HAP-1 (cell line): Measurements from ENCODE around the gene PRR15L.
A peak's percentile ranks its signal among the peaks of the same experiment; 100 is the strongest.
"Not testable (repeated sequence)": the region's sequence is repeated elsewhere in the genome, so short reads cannot be mapped to it uniquely, and the experiment has no call there.

Source experiments
- DNase-seq, 2 experiments: peaks; one replicate each; pipeline ENCODE4 v3.0.0-alpha.2; 2016 to 2020; ENCODE audit warnings: low spot score in 2 of 2
- H3K27me3 ChIP-seq: fragments of 250-450 bp; sonication (Bioruptor Pico); 2 replicates; pipeline ENCODE4 v1.5.1; 2020; ENCODE audit warnings: low read depth, mild to moderate bottlenecking, moderate library complexity
- H3K36me3 ChIP-seq: fragments of 250-450 bp; sonication (Bioruptor Pico); replicated peaks from 2 replicates; pipeline ENCODE4 v1.5.1; 2020; ENCODE audit warnings: mild to moderate bottlenecking
- H3K4me1 ChIP-seq: fragments of 250-450 bp; sonication (Bioruptor Pico); 2 replicates; pipeline ENCODE4 v1.5.1; 2020; ENCODE audit warnings: mild to moderate bottlenecking
- H3K4me3 ChIP-seq: fragments of 250-450 bp; sonication (Bioruptor Pico); 2 replicates; pipeline ENCODE4 v1.5.1; 2020; ENCODE audit warnings: mild to moderate bottlenecking, moderate library complexity
- H3K9me3 ChIP-seq: fragments of 250-450 bp; sonication (Bioruptor Pico); 2 replicates; pipeline ENCODE4 v1.5.1; 2020; ENCODE audit warnings: mild to moderate bottlenecking, moderate library complexity
- in situ Hi-C: fragments of 300-500 bp; cut with MboI; formaldehyde crosslinking; loops from 3 replicates; pipeline ENCODE4 v1.14.3; 2020; ENCODE audit warnings: low sequenced_read_pairs, inconsistent platforms, mixed read lengths

The PRR15L gene

GRCh38 chr17:47946516-47946915 is 11.2 kb downstream of the PRR15L start:
- in situ Hi-C loops, result loop anchor here (5.0 kb wide), 1 partner anchor 71 kb away; no protein-coding TSS in a partner anchor
- Histone ChIP-seq H3K9me3 (no peaks in the 10 kb centered on the region), H3K4me1 (peaks cover 14% of the 10 kb centered on the region), H3K36me3 (peaks cover 49% of the 10 kb centered on the region), H3K27me3 (no peaks in the 10 kb centered on the region), H3K4me3 (no peak overlapping the region)
- DNase-seq, result no peak

GRCh38 chr17:47945529-47946508 is 11.9 kb downstream of the PRR15L start:
- Histone ChIP-seq H3K9me3 (no peaks in the 10 kb centered on the region), H3K27me3 (no peaks in the 10 kb centered on the region), H3K4me3 (no peak overlapping the region), H3K36me3 (peaks cover 49% of the 10 kb centered on the region), H3K4me1 (peaks cover 18% of the 10 kb centered on the region)
- in situ Hi-C loops, result loop anchor here (5.0 kb wide), 1 partner anchor 71 kb away; no protein-coding TSS in a partner anchor
- no peak for DNase-seq

- H3K9me3 ChIP-seq, result no peaks in the 10 kb centered on the region
- no peak for DNase-seq
- H3K4me1 ChIP-seq, result peaks cover 19% of the 10 kb centered on the region
- in situ Hi-C loops, result loop anchor here (5.0 kb wide), 1 partner anchor 72 kb away; no protein-coding TSS in a partner anchor
- H3K27me3 ChIP-seq, result no peaks in the 10 kb centered on the region
- no peak overlapping the region for H3K4me3 ChIP-seq
- H3K36me3 ChIP-seq, result peaks cover 45% of the 10 kb centered on the region
Observed at GRCh38 chr17:47945080-47945479, 12.6 kb downstream of the PRR15L start.

GRCh38 chr17:47942568-47942967 is 15.1 kb downstream of the PRR15L start:
- in situ Hi-C loops, result no loop called here
- peak in 1 of 2 experiments; percentile 14 for DNase-seq
- no peaks in the 10 kb centered on the region for H3K9me3 ChIP-seq
- H3K4me3 ChIP-seq, result peak overlapping the region; percentile 68
- no peaks in the 10 kb centered on the region for H3K27me3 ChIP-seq
- H3K36me3 ChIP-seq, result peaks cover 28% of the 10 kb centered on the region
- peaks cover 24% of the 10 kb centered on the region for H3K4me1 ChIP-seq

GRCh38 chr17:47942096-47942510 is 15.6 kb downstream of the PRR15L start:
- Histone ChIP-seq H3K27me3 (no peaks in the 10 kb centered on the region), H3K9me3 (no peaks in the 10 kb centered on the region), H3K4me3 (peak overlapping the region; percentile 68), H3K4me1 (peaks cover 23% of the 10 kb centered on the region), H3K36me3 (peaks cover 27% of the 10 kb centered on the region)
- in situ Hi-C loops, result no loop called here
- DNase-seq, result no peak

GRCh38 chr17:47941246-47942095 is 16.2 kb downstream of the PRR15L start, which contains the start of gene PNPO:
PNPO (plus strand) TSS chr17:47941571; CDS start chr17:47941676, 105 bp downstream.
- H3K4me3 ChIP-seq, result peak within 1 kb of the TSS; percentile 68
- H3K9me3 ChIP-seq, result no peaks in the 10 kb centered on the region
- no peaks in the 10 kb centered on the region for H3K27me3 ChIP-seq
- peaks cover 21% of the 10 kb centered on the region for H3K4me1 ChIP-seq
- in situ Hi-C loops, result no loop called here
- peak; percentile 95 to 99 for DNase-seq
- peaks cover 25% of the 10 kb centered on the region for H3K36me3 ChIP-seq

GRCh38 chr17:47937941-47938340 is 19.7 kb downstream of the PRR15L start:
- no peaks in the 10 kb centered on the region for H3K27me3 ChIP-seq
- in situ Hi-C loops, result no loop called here
- no peak overlapping the region for H3K4me3 ChIP-seq
- no peak for DNase-seq
- H3K4me1 ChIP-seq, result peaks cover 21% of the 10 kb centered on the region
- H3K36me3 ChIP-seq, result no peaks in the 10 kb centered on the region
- H3K9me3 ChIP-seq, result no peaks in the 10 kb centered on the region

GRCh38 chr17:47935961-47936360 is 21.7 kb downstream of the PRR15L start:
- in situ Hi-C loops, result no loop called here
- no peak for DNase-seq
- no peak overlapping the region for H3K4me3 ChIP-seq

GRCh38 chr17:47935468-47935867 is 22.2 kb downstream of the PRR15L start:
- H3K4me1 ChIP-seq, H3K9me3 ChIP-seq, H3K4me3 ChIP-seq, H3K36me3 ChIP-seq, DNase-seq, H3K27me3 ChIP-seq, in situ Hi-C loops: not testable (repeated sequence)

More at GRCh38 chr17:47935961-47936360, 21.7 kb downstream of the PRR15L start:
- Histone ChIP-seq H3K4me1 (peaks cover 10% of the 10 kb centered on the region), H3K9me3 (no peaks in the 10 kb centered on the region), H3K36me3 (no peaks in the 10 kb centered on the region), H3K27me3 (no peaks in the 10 kb centered on the region)

- Histone ChIP-seq H3K9me3 (no peaks in the 10 kb centered on the region), H3K27me3 (no peaks in the 10 kb centered on the region), H3K36me3 (no peaks in the 10 kb centered on the region), H3K4me3 (no peak overlapping the region), H3K4me1 (peaks cover 8% of the 10 kb centered on the region)
- in situ Hi-C loops, result no loop called here
- no peak for DNase-seq
Observed at GRCh38 chr17:47934856-47935255, 22.8 kb downstream of the PRR15L start.

GRCh38 chr17:47931848-47932247 is 25.8 kb downstream of the PRR15L start:
- Histone ChIP-seq H3K4me1 (no peaks in the 10 kb centered on the region), H3K9me3 (no peaks in the 10 kb centered on the region), H3K27me3 (no peaks in the 10 kb centered on the region), H3K4me3 (no peak overlapping the region), H3K36me3 (peaks cover 4% of the 10 kb centered on the region; the same call in 1 of the 2 replicates)
- no peak for DNase-seq
- in situ Hi-C loops, result no loop called here

GRCh38 chr17:47929218-47930000 is 28.3 kb downstream of the PRR15L start:
- Histone ChIP-seq H3K4me3 (no peak overlapping the region), H3K4me1 (no peaks in the 10 kb centered on the region), H3K9me3 (no peaks in the 10 kb centered on the region), H3K36me3 (peaks cover 15% of the 10 kb centered on the region), H3K27me3 (no peaks in the 10 kb centered on the region)
- in situ Hi-C loops, result no loop called here
- DNase-seq, result no peak

GRCh38 chr17:47928415-47928814 is 29.3 kb downstream of the PRR15L start:
- no peaks in the 10 kb centered on the region for H3K4me1 ChIP-seq
- H3K4me3 ChIP-seq, result no peak overlapping the region
- in situ Hi-C loops, result no loop called here
- no peak for DNase-seq
- H3K9me3 ChIP-seq, result no peaks in the 10 kb centered on the region
- peaks cover 19% of the 10 kb centered on the region for H3K36me3 ChIP-seq
- H3K27me3 ChIP-seq, result no peaks in the 10 kb centered on the region
